Endodermal cell (in vitro differentiated cells): ENCODE measurements around the gene TNFSF10. TPM values are rescaled to one million over a fixed set of nuclear protein-coding genes. Genes with fewer than 3 reads are reported as not detected.

ENCODE experiments used
- DNase-seq: peaks from one replicate; pipeline ENCODE4 v3.0.0-alpha.2; 2017
- H3K27ac ChIP-seq: 2 replicates; pipeline ENCODE4 v1.5.1; 2013; ENCODE audit warnings: mild to moderate bottlenecking, low read depth, low read length, moderate library complexity
- H3K27me3 ChIP-seq: 2 replicates; pipeline ENCODE4 v1.6.1; 2013; ENCODE audit warnings: mild to moderate bottlenecking, low read length, moderate library complexity; ENCODE audit not compliant: insufficient read depth, control insufficient read depth, poor library complexity, severe bottlenecking
- H3K36me3 ChIP-seq: 2 replicates; pipeline ENCODE4 v1.7.0; 2013; ENCODE audit warnings: mild to moderate bottlenecking, low read length, moderate library complexity; ENCODE audit not compliant: control insufficient read depth, insufficient read depth
- H3K4me1 ChIP-seq: one replicate; pipeline ENCODE4 v1.7.0; 2013; ENCODE audit warnings: low read length; ENCODE audit not compliant: control insufficient read depth, insufficient read depth
- H3K4me3 ChIP-seq: 2 replicates; pipeline ENCODE4 v1.5.1; 2013; ENCODE audit warnings: mild to moderate bottlenecking, low read length, moderate library complexity
- H3K9ac ChIP-seq: 2 replicates; pipeline ENCODE4 v1.6.1; 2013; ENCODE audit warnings: mild to moderate bottlenecking, low read length, moderate library complexity; ENCODE audit not compliant: poor library complexity, severe bottlenecking; ENCODE audit errors: extremely low read depth
- H3K9me3 ChIP-seq: 2 replicates; pipeline ENCODE4 v1.6.1; 2013; ENCODE audit warnings: mild to moderate bottlenecking, low read length, moderate library complexity; ENCODE audit not compliant: control insufficient read depth
- H3K27ac Mint-ChIP-seq: 2 replicates; pipeline ENCODE4 v1.8.0; 2020; ENCODE audit warnings: mixed read lengths
- H3K27me3 Mint-ChIP-seq: 2 replicates; pipeline ENCODE4 v1.8.0; 2021; ENCODE audit warnings: mild to moderate bottlenecking, mixed read lengths; ENCODE audit not compliant: insufficient read depth
- H3K36me3 Mint-ChIP-seq: 2 replicates; pipeline ENCODE4 v1.8.0; 2020; ENCODE audit warnings: low read depth, mixed read lengths
- H3K4me1 Mint-ChIP-seq: 2 replicates; pipeline ENCODE4 v1.8.0; 2020; ENCODE audit warnings: mixed read lengths
- H3K4me3 Mint-ChIP-seq: 2 replicates; pipeline ENCODE4 v1.8.0; 2020; ENCODE audit warnings: mild to moderate bottlenecking, moderate library complexity, mixed read lengths
- H3K9me3 Mint-ChIP-seq: 2 replicates; pipeline ENCODE4 v1.8.0; 2020; ENCODE audit warnings: mild to moderate bottlenecking, mixed read lengths
- WGBS, 2 experiments: methylation state at CpG; one replicate each; pipeline versions ENCODE4 v1.1.5 to v1.1.7; 2013; ENCODE audit warnings: missing lambda C conversion rate in 2 of 2, mixed read lengths in 1 of 2; ENCODE audit not compliant: insufficient coverage in 1 of 2, insufficient read length in 1 of 2; 5-methylcytosine and 5-hydroxymethylcytosine counted together
- total RNA-seq, 2 donors: library from RNA; stranded (reverse); fragmentation: NEBNext Ultra II Directional in 1 of 2; extraction: Animal tissue kit (Norgen Biotek cat#: 25700) in 1 of 2; gene quantifications; 2 replicates in 1 of 2; 3 replicates in 1 of 2; pipeline ENCODE4 v1.2.1, GENCODE V29; 2021
- TF ChIP-seq, protein P1 (sequence below): fragments of 200-600 bp; sonication (generic); conservative IDR thresholded peaks from 2 replicates; pipeline ENCODE4 v1.5.0; 2021; ENCODE audit warnings: antibody characterized with exemption, mild to moderate bottlenecking

The TNFSF10 gene
- total RNA-seq, 2 donors from 2014 or later: 0.51 TPM; not detected in 1

DNA sequence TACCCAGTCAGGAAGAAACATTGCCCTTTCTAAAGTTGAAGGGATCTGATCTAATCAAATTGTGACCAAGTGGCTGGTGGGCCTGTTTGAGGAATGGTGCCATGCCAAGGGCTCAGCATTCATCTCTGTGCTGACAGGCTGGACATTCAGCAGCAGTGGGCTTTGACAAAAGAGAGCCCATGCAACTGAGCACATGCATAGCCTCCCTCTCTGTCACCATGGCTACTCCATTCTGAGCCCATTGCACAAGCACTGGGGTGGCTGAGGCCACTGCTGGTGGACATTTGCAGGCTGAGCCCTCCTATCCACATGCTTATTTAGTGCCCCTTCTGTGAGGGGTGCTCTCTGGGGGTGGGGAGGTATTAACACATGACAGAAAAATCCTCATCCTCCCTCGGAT lies 28.6 kb upstream of the TNFSF10 start:
- DNase-seq: no peak
- no peaks in the 10 kb centered on the region for H3K27me3 Mint-ChIP-seq
- H3K36me3 ChIP-seq: no peaks in the 10 kb centered on the region
- peaks cover 4% of the 10 kb centered on the region for H3K9me3 ChIP-seq
- H3K4me3 Mint-ChIP-seq: no peak overlapping the region
- no peak overlapping the region for H3K9ac ChIP-seq
- TF ChIP-seq, protein P1, sequence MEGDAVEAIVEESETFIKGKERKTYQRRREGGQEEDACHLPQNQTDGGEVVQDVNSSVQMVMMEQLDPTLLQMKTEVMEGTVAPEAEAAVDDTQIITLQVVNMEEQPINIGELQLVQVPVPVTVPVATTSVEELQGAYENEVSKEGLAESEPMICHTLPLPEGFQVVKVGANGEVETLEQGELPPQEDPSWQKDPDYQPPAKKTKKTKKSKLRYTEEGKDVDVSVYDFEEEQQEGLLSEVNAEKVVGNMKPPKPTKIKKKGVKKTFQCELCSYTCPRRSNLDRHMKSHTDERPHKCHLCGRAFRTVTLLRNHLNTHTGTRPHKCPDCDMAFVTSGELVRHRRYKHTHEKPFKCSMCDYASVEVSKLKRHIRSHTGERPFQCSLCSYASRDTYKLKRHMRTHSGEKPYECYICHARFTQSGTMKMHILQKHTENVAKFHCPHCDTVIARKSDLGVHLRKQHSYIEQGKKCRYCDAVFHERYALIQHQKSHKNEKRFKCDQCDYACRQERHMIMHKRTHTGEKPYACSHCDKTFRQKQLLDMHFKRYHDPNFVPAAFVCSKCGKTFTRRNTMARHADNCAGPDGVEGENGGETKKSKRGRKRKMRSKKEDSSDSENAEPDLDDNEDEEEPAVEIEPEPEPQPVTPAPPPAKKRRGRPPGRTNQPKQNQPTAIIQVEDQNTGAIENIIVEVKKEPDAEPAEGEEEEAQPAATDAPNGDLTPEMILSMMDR: no peak
- WGBS, 2 experiments: 70 to 93% methylated on average over 1 of the region's 1 CpG
- H3K27me3 ChIP-seq: no peaks in the 10 kb centered on the region
- H3K4me1 Mint-ChIP-seq: peaks cover 5% of the 10 kb centered on the region
- no peaks in the 10 kb centered on the region for H3K9me3 Mint-ChIP-seq
- no peak overlapping the region for H3K27ac Mint-ChIP-seq
- no peak overlapping the region for H3K27ac ChIP-seq
- no peaks in the 10 kb centered on the region for H3K4me1 ChIP-seq
- H3K36me3 Mint-ChIP-seq: no peaks in the 10 kb centered on the region
- H3K4me3 ChIP-seq: no peak overlapping the region

DNA sequence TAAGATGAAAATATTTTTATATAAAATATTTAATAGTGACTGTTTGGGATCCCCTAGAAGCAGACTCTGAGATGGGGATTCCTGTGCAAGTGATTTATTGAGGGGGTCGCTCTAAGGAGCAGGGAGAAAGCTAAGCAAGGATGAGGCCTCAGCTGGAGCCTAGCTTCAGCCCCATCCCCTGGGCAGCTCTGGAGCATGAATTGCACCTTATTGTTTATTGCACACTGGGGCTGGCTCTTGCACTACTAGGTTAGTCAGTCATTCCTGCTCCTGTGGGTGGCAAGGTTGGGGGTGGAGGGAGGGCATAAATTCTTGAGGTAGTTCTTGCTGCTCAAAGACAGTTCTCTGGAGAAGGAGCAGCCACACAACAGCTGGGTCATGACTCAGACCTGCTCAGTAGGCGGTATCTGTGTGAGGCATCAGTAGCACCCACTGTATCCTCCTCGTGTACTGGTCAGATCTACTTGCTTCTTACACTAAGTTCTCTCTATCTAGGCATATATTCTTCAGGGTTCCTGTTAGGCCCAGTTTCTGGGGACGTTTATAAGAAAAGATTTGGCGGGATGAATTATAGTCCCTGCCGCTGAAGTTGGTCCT lies 27.2 kb upstream of the TNFSF10 start:
- Mint-ChIP-seq H3K4me1 (peaks cover 5% of the 10 kb centered on the region), H3K36me3 (no peaks in the 10 kb centered on the region), H3K27ac (no peak overlapping the region), H3K9me3 (no peaks in the 10 kb centered on the region), H3K4me3 (no peak overlapping the region), H3K27me3 (no peaks in the 10 kb centered on the region)
- TF ChIP-seq, protein P1: no peak
- no peaks in the 10 kb centered on the region for H3K36me3 ChIP-seq
- H3K9ac ChIP-seq: no peak overlapping the region
- no peaks in the 10 kb centered on the region for H3K27me3 ChIP-seq
- WGBS, 2 experiments: 89% methylated on average over 3 to 6 of the region's 6 CpGs
- no peaks in the 10 kb centered on the region for H3K4me1 ChIP-seq
- no peak for DNase-seq
- no peak overlapping the region for H3K27ac ChIP-seq
- peaks cover 4% of the 10 kb centered on the region for H3K9me3 ChIP-seq
- no peak overlapping the region for H3K4me3 ChIP-seq

DNA sequence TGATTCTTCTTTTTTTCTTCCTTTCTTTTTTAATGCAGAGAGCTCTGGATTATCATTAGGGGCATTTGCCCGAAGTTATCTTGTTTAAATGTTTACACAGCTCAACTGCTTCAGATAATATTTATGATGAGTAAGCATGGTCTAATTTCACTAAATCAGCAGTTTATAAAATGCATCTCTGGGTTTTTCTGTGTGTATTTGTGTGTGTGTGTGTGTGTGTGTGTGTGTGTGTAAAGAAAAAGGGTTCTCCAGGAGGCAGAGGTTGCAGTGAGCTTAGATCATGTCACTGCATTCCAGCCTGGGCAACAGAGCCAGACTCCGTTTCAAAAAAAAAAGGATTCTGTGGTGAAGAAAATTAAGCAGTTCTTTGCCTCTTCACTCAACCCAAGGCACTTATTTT lies 25.9 kb upstream of the TNFSF10 start:
- peaks cover 4% of the 10 kb centered on the region for H3K9me3 ChIP-seq
- no peak overlapping the region for H3K27ac ChIP-seq
- 89 to 100% methylated on average over 1 to 2 of the region's 2 CpGs for WGBS, 2 experiments
- no peaks in the 10 kb centered on the region for H3K36me3 ChIP-seq
- H3K4me3 Mint-ChIP-seq: no peak overlapping the region
- DNase-seq: no peak
- H3K36me3 Mint-ChIP-seq: no peaks in the 10 kb centered on the region
- H3K4me3 ChIP-seq: no peak overlapping the region
- TF ChIP-seq, protein P1: no peak
- H3K4me1 ChIP-seq: no peaks in the 10 kb centered on the region
- H3K27me3 ChIP-seq: no peaks in the 10 kb centered on the region
- no peak overlapping the region for H3K9ac ChIP-seq
- no peaks in the 10 kb centered on the region for H3K9me3 Mint-ChIP-seq
- H3K4me1 Mint-ChIP-seq: peaks cover 5% of the 10 kb centered on the region
- H3K27ac Mint-ChIP-seq: no peak overlapping the region
- H3K27me3 Mint-ChIP-seq: no peaks in the 10 kb centered on the region
